Measurements from ENCODE around the gene SLC28A1. TPM values are rescaled to one million over a fixed set of nuclear protein-coding genes. Genes with fewer than 3 reads are reported as not detected.

SLC28A1 gene
- total and polyA plus RNA-seq, 4 donors, result 0.09 to 39.7 (median 18.3) TPM

DNA sequence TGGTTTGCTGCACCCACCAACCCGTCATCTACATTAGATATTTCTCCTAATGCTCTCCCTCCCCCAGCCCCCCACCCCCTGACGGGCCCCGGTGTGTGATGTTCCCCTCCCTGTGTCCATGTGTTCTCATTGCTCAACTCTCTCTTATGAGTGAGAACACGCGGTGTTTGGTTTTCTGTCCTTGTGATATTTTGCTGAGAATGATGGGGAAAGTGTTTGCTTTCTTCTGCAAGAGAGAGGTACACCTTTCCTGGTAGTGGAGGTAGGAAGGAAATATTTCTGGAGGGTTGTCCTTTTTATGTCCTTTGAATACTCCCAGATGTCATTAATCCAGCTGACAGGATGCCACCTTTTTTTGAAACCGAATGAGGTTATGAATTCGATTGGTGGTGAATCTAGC, 10.5 kb upstream of the SLC28A1 start:
- Histone ChIP-seq H3K4me3 (ENCODE audit: low read depth in 1 of 3, low read length in 3 of 3) (no peak overlapping the region), H3K9me3 (ENCODE audit: control insufficient read depth in 4 of 4, low read length in 3 of 4) (no peaks in the 10 kb centered on the region), H3K9ac (ENCODE audit: low read depth in 1 of 2, low read length in 2 of 2) (no peak overlapping the region), H3K36me3 (ENCODE audit: control insufficient read depth in 4 of 4, insufficient read depth in 3 of 4, low read depth in 1 of 4, low read length in 3 of 4) (no peaks in the 10 kb centered on the region), H3K4me1 (ENCODE audit: control insufficient read depth in 4 of 4, insufficient read depth in 4 of 4, low read length in 3 of 4) (peaks cover 0 to 8% (median 4%) of the 10 kb centered on the region in 4 donors), H3K27ac (ENCODE audit: low read depth in 1 of 2, low read length in 2 of 2) (peak overlapping the region; percentile 29 to 57), H3K27me3 (ENCODE audit: control insufficient read depth in 4 of 4, insufficient read depth in 4 of 4, low read length in 3 of 4) (no peaks in the 10 kb centered on the region)
- WGBS, result 40% methylated on average over 7 of the region's 7 CpGs
- no peak for DNase-seq (ENCODE audit: low spot score)
- TF ChIP-seq, protein P1, sequence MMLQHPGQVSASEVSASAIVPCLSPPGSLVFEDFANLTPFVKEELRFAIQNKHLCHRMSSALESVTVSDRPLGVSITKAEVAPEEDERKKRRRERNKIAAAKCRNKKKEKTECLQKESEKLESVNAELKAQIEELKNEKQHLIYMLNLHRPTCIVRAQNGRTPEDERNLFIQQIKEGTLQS (IDR thresholded peaks at IDR 0.05), result no peak
- TF ChIP-seq YY1 (IDR thresholded peaks at IDR 0.05) (peak; percentile 23), FOXA2 (IDR thresholded peaks at IDR 0.05) (no peak), TAF1 (conservative IDR thresholded peaks at IDR 0.05) (no peak), SP1 (IDR thresholded peaks at IDR 0.05) (no peak), RAD21 (IDR thresholded peaks at IDR 0.05) (no peak), EGR1 (IDR thresholded peaks at IDR 0.05; ENCODE audit: low read depth in 2 of 2) (no peak), HNF4A (conservative IDR thresholded peaks at IDR 0.05) (peak in 1 of 2 donors; percentile 49), FOXA1 (IDR thresholded peaks at IDR 0.05) (no peak), NR2F2 (IDR thresholded peaks at IDR 0.05) (no peak), MAX (IDR thresholded peaks at IDR 0.05) (peak; percentile 68), RXRA (IDR thresholded peaks at IDR 0.05) (peak in 1 of 2 donors; percentile 59)
- TF ChIP-seq, protein P2, sequence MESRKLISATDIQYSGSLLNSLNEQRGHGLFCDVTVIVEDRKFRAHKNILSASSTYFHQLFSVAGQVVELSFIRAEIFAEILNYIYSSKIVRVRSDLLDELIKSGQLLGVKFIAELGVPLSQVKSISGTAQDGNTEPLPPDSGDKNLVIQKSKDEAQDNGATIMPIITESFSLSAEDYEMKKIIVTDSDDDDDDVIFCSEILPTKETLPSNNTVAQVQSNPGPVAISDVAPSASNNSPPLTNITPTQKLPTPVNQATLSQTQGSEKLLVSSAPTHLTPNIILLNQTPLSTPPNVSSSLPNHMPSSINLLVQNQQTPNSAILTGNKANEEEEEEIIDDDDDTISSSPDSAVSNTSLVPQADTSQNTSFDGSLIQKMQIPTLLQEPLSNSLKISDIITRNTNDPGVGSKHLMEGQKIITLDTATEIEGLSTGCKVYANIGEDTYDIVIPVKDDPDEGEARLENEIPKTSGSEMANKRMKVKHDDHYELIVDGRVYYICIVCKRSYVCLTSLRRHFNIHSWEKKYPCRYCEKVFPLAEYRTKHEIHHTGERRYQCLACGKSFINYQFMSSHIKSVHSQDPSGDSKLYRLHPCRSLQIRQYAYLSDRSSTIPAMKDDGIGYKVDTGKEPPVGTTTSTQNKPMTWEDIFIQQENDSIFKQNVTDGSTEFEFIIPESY (IDR thresholded peaks at IDR 0.05), result peak; percentile 15
- TF ChIP-seq, protein P3, sequence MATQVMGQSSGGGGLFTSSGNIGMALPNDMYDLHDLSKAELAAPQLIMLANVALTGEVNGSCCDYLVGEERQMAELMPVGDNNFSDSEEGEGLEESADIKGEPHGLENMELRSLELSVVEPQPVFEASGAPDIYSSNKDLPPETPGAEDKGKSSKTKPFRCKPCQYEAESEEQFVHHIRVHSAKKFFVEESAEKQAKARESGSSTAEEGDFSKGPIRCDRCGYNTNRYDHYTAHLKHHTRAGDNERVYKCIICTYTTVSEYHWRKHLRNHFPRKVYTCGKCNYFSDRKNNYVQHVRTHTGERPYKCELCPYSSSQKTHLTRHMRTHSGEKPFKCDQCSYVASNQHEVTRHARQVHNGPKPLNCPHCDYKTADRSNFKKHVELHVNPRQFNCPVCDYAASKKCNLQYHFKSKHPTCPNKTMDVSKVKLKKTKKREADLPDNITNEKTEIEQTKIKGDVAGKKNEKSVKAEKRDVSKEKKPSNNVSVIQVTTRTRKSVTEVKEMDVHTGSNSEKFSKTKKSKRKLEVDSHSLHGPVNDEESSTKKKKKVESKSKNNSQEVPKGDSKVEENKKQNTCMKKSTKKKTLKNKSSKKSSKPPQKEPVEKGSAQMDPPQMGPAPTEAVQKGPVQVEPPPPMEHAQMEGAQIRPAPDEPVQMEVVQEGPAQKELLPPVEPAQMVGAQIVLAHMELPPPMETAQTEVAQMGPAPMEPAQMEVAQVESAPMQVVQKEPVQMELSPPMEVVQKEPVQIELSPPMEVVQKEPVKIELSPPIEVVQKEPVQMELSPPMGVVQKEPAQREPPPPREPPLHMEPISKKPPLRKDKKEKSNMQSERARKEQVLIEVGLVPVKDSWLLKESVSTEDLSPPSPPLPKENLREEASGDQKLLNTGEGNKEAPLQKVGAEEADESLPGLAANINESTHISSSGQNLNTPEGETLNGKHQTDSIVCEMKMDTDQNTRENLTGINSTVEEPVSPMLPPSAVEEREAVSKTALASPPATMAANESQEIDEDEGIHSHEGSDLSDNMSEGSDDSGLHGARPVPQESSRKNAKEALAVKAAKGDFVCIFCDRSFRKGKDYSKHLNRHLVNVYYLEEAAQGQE (IDR thresholded peaks at IDR 0.05), result no peak

DNA sequence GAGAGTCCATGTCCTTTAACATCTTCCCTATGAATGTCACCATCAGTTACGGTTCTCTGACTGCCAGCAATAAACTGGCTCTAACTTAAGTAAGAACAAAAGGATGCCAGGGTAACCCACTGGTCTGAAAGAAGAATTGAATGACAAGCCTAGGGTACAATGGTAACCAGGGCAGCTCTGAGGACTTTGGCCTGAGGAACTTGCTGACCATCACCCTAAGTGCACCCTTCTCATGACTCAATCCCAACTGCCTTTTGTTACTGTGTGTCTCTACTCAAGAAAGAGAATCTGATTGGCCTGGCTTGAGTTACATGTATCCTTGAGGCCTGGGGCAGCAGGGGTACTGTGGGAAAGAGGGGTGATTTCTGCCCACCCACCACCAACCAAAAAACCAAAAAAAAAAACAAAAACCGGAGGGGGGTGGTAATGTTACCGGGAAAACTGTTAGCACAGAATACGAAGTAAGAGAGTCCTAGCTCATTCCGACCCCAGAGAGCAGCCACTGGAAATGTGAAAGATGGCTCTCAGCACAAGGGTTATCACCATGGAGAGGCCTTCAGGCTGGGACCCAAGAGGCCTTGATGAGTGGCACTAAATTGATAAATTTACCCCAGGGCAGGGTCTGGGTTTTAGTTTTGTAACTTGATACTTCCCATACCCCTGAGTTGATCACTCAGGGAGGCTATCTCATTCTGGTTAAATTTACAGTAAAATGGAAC, 9.3 kb upstream of the SLC28A1 start:
- H3K4me1 ChIP-seq (ENCODE audit: control insufficient read depth in 4 of 4, insufficient read depth in 4 of 4, low read length in 3 of 4), result peaks cover 0 to 8% (median 4%) of the 10 kb centered on the region in 4 donors
- 92% methylated on average over 5 of the region's 5 CpGs for WGBS
- no peaks in the 10 kb centered on the region for H3K36me3 ChIP-seq (ENCODE audit: control insufficient read depth in 4 of 4, insufficient read depth in 3 of 4, low read depth in 1 of 4, low read length in 3 of 4)
- H3K27ac ChIP-seq (ENCODE audit: low read depth in 1 of 2, low read length in 2 of 2), result no peak overlapping the region
- no peak overlapping the region for H3K4me3 ChIP-seq (ENCODE audit: low read depth in 1 of 3, low read length in 3 of 3)
- TF ChIP-seq, protein P4, sequence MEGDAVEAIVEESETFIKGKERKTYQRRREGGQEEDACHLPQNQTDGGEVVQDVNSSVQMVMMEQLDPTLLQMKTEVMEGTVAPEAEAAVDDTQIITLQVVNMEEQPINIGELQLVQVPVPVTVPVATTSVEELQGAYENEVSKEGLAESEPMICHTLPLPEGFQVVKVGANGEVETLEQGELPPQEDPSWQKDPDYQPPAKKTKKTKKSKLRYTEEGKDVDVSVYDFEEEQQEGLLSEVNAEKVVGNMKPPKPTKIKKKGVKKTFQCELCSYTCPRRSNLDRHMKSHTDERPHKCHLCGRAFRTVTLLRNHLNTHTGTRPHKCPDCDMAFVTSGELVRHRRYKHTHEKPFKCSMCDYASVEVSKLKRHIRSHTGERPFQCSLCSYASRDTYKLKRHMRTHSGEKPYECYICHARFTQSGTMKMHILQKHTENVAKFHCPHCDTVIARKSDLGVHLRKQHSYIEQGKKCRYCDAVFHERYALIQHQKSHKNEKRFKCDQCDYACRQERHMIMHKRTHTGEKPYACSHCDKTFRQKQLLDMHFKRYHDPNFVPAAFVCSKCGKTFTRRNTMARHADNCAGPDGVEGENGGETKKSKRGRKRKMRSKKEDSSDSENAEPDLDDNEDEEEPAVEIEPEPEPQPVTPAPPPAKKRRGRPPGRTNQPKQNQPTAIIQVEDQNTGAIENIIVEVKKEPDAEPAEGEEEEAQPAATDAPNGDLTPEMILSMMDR (IDR thresholded peaks at IDR 0.05; ENCODE audit: low read depth, low read length, missing input control), result no peak
- peak in 1 of 2 donors; percentile 49 for TF ChIP-seq HNF4A (conservative IDR thresholded peaks at IDR 0.05)
- H3K9me3 ChIP-seq (ENCODE audit: control insufficient read depth in 4 of 4, low read length in 3 of 4), result no peaks in the 10 kb centered on the region
- no peak overlapping the region for H3K9ac ChIP-seq (ENCODE audit: low read depth in 1 of 2, low read length in 2 of 2)
- no peak for DNase-seq (ENCODE audit: low spot score)
- no peaks in the 10 kb centered on the region for H3K27me3 ChIP-seq (ENCODE audit: control insufficient read depth in 4 of 4, insufficient read depth in 4 of 4, low read length in 3 of 4)
